ENCODE results near the gene ZBP1.

- TF ChIP-seq CTCF (IDR thresholded peaks at IDR 0.05) (no peak), POLR2A (IDR thresholded peaks at IDR 0.05) (no peak)
These were observed 6.7 kb downstream of the ZBP1 start for GRCh38 chr20:57613481-57613921.
